Smooth muscle cell (in vitro differentiated cells): Measurements from ENCODE around the gene VCL. TPM values are rescaled to one million over a fixed set of nuclear protein-coding genes. Genes with fewer than 3 reads are reported as not detected.
A peak's percentile ranks its signal among the peaks of the same experiment; 100 is the strongest.

Source experiments
- DNase-seq: peaks from one replicate; lab custom pipeline; 2025; ENCODE audit not compliant: unreplicated experiment; lab: John Stamatoyannopoulos, UW
- H2AFZ ChIP-seq: fragments of 200-600 bp; sonication (generic); 2 replicates; pipeline ENCODE4 v1.6.0; 2016; ENCODE audit warnings: antibody characterized with exemption, low read depth, mild to moderate bottlenecking
- H3F3A ChIP-seq: fragments of 200-600 bp; sonication (generic); 2 replicates; pipeline ENCODE4 v1.6.0; 2017; ENCODE audit warnings: antibody characterized with exemption, low read depth
- H3K27ac ChIP-seq: fragments of 200-600 bp; sonication (generic); 2 replicates; pipeline ENCODE4 v1.5.1; 2016; ENCODE audit warnings: low read depth, mild to moderate bottlenecking
- H3K27me3 ChIP-seq: fragments of 200-600 bp; sonication (generic); 2 replicates; pipeline ENCODE4 v1.6.1; 2016; ENCODE audit warnings: low read depth, mild to moderate bottlenecking
- H3K36me3 ChIP-seq: fragments of 200-600 bp; sonication (generic); 2 replicates; pipeline ENCODE4 v1.5.1; 2016; ENCODE audit warnings: low read depth
- H3K4me1 ChIP-seq: fragments of 200-600 bp; sonication (generic); 2 replicates; pipeline ENCODE4 v1.5.1; 2016; ENCODE audit warnings: low read depth
- H3K4me2 ChIP-seq: fragments of 200-600 bp; sonication (generic); 2 replicates; pipeline ENCODE4 v1.6.0; 2016; ENCODE audit warnings: mild to moderate bottlenecking
- H3K4me3 ChIP-seq: fragments of 200-600 bp; sonication (generic); 2 replicates; pipeline ENCODE4 v1.5.1; 2016; ENCODE audit warnings: mild to moderate bottlenecking
- H3K79me2 ChIP-seq: fragments of 200-600 bp; sonication (generic); 2 replicates; pipeline ENCODE4 v1.6.0; 2016; ENCODE audit warnings: low read depth, mild to moderate bottlenecking
- H3K9ac ChIP-seq: fragments of 200-600 bp; sonication (generic); 2 replicates; pipeline ENCODE4 v1.6.0; 2016; ENCODE audit warnings: low read depth
- H3K9me3 ChIP-seq: fragments of 200-600 bp; sonication (generic); replicated peaks from 2 replicates; pipeline ENCODE4 v1.5.1; 2016; ENCODE audit warnings: low read depth
- H4K20me1 ChIP-seq: fragments of 200-600 bp; sonication (generic); 2 replicates; pipeline ENCODE4 v1.6.0; 2016; ENCODE audit warnings: low read depth
- CTCF ChIP-seq: fragments of 200-600 bp; sonication (generic); IDR thresholded peaks from 2 replicates; pipeline ENCODE4 v1.5.1; 2017; ENCODE audit warnings: borderline replicate concordance, mild to moderate bottlenecking, antibody characterized with exemption; ENCODE audit not compliant: insufficient read depth, poor library complexity, severe bottlenecking
- WGBS: methylation state at CpG from one replicate; pipeline ENCODE4 v1.1.7; 2016; ENCODE audit warnings: low lambda C conversion rate; 5-methylcytosine and 5-hydroxymethylcytosine counted together
- polyA plus RNA-seq: library from polyadenylated mRNA; unstranded; fragments of >200 nt; fragmentation: Nextera tagmentation; extraction: Ambion mirVana; gene quantifications from 2 replicates; pipeline ENCODE4 v1.2.1, GENCODE V29; 2016
- total RNA-seq: library from RNA; depleted of rRNA; stranded (reverse); fragments of >200 nt; gene quantifications from 2 replicates; pipeline ENCODE4 v1.2.3, GENCODE V29; 2014

Gene VCL
- total and polyA plus RNA-seq, 2 experiments from 2014 or later: 128 to 187 TPM

GRCh38 chr10:74000892-74001669 is 3.2 kb downstream of the VCL start:
- Histone ChIP-seq H2AFZ (no peak overlapping the region), H3K27ac (peak overlapping the region; percentile 85), H3K27me3 (no peaks in the 10 kb centered on the region), H4K20me1 (peaks cover 81% of the 10 kb centered on the region), H3K79me2 (peaks cover 81% of the 10 kb centered on the region), H3K36me3 (no peaks in the 10 kb centered on the region), H3F3A (peaks cover 27% of the 10 kb centered on the region), H3K4me1 (peaks cover 22% of the 10 kb centered on the region), H3K4me2 (peak overlapping the region; percentile 88), H3K9ac (peak overlapping the region; percentile 7), H3K9me3 (no peaks in the 10 kb centered on the region), H3K4me3 (peak overlapping the region; percentile 93)
- TF ChIP-seq CTCF: no peak
- WGBS: 85% methylated on average over 7 of the region's 7 CpGs
- no peak for DNase-seq

GRCh38 chr10:74006269-74006668 is 8.4 kb downstream of the VCL start:
- no peak overlapping the region for H3K4me3 ChIP-seq
- no peak overlapping the region for H3K9ac ChIP-seq
- H3K4me2 ChIP-seq: peak overlapping the region; percentile 1
- peak overlapping the region; percentile 14 for H3K27ac ChIP-seq
- 92% methylated on average over 1 of the region's 1 CpG for WGBS
- no peak for DNase-seq
- H3K79me2 ChIP-seq: peaks cover 100% of the 10 kb centered on the region
- no peak overlapping the region for H2AFZ ChIP-seq
- peaks cover 100% of the 10 kb centered on the region for H4K20me1 ChIP-seq
- H3K9me3 ChIP-seq: no peaks in the 10 kb centered on the region
- H3F3A ChIP-seq: peaks cover 46% of the 10 kb centered on the region
- no peaks in the 10 kb centered on the region for H3K36me3 ChIP-seq
- H3K4me1 ChIP-seq: peaks cover 24% of the 10 kb centered on the region
- no peaks in the 10 kb centered on the region for H3K27me3 ChIP-seq
- TF ChIP-seq CTCF: no peak

- H3F3A ChIP-seq: peaks cover 49% of the 10 kb centered on the region
- DNase-seq: no peak
- H3K79me2 ChIP-seq: peaks cover 100% of the 10 kb centered on the region
- no peaks in the 10 kb centered on the region for H3K9me3 ChIP-seq
- H3K27ac ChIP-seq: peak overlapping the region; percentile 46
- no peaks in the 10 kb centered on the region for H3K27me3 ChIP-seq
- peaks cover 100% of the 10 kb centered on the region for H4K20me1 ChIP-seq
- 64% methylated on average over 3 of the region's 3 CpGs for WGBS
- H2AFZ ChIP-seq: no peak overlapping the region
- peak overlapping the region; percentile 24 for H3K4me2 ChIP-seq
- H3K4me1 ChIP-seq: peaks cover 30% of the 10 kb centered on the region
- H3K36me3 ChIP-seq: no peaks in the 10 kb centered on the region
- H3K4me3 ChIP-seq: no peak overlapping the region
- no peak overlapping the region for H3K9ac ChIP-seq
- no peak for TF ChIP-seq CTCF
Measured at GRCh38 chr10:74008212-74008731, 10.4 kb downstream of the VCL start.
